Prostate gland (tissue), 2 donors: Measurements from ENCODE around the gene CTDP1. TPM values are rescaled to one million over a fixed set of nuclear protein-coding genes. Genes with fewer than 3 reads are reported as not detected.
"Not testable (repeated sequence)": the region's sequence is repeated elsewhere in the genome, so short reads cannot be mapped to it uniquely, and the experiment has no call there.

Source experiments
- DNase-seq: peaks from one replicate; pipeline ENCODE4 v3.0.0-alpha.2; 2019; ENCODE audit warnings: low spot score
- H3K27ac ChIP-seq, 2 donors: fragments of 200-600 bp; sonication (generic); 2 replicates each; pipeline ENCODE4 v1.5.1; 2017 to 2019
- H3K27me3 ChIP-seq: fragments of 200-600 bp; sonication (generic); replicated peaks from 2 replicates; pipeline ENCODE4 v1.5.1; 2019; ENCODE audit not compliant: insufficient read depth
- H3K36me3 ChIP-seq, 2 donors: fragments of 200-600 bp; sonication (generic); 1 replicate in 1 of 2; 2 replicates in 1 of 2; pipeline versions ENCODE4 v1.5.1 to v1.8.1; 2017 to 2019
- H3K4me1 ChIP-seq: fragments of 200-600 bp; sonication (generic); replicated peaks from 2 replicates; pipeline ENCODE4 v1.5.1; 2019
- H3K4me3 ChIP-seq, 2 donors: fragments of 200-600 bp; sonication (generic); 2 replicates each; pipeline ENCODE4 v1.5.1; 2017 to 2019
- H3K9me3 ChIP-seq: fragments of 200-600 bp; sonication (generic); 2 replicates; pipeline ENCODE4 v1.5.1; 2017
- CTCF ChIP-seq, 4 experiments: fragments of 200-600 bp in 2 of 4; fragments of 450-650 bp in 2 of 4; sonication (generic) in 2 of 4; IDR thresholded peaks; 1 replicate in 3 of 4; 2 replicates in 1 of 4; pipeline ENCODE4 v1.5.1; 2016 to 2019; ENCODE audit warnings: antibody characterized with exemption in 4 of 4, mild to moderate bottlenecking in 2 of 4, moderate library complexity in 2 of 4
- POLR2A ChIP-seq: fragments of 450-650 bp; IDR thresholded peaks from one replicate; pipeline ENCODE4 v1.6.1; 2016; ENCODE audit warnings: antibody characterized with exemption, mild to moderate bottlenecking
- POLR2AphosphoS5 ChIP-seq: sonication (generic); formaldehyde crosslinking; IDR thresholded peaks from one replicate; pipeline ENCODE4 v1.6.1; 2017; ENCODE audit warnings: antibody characterized with exemption
- WGBS: methylation state at CpG from one replicate; pipeline ENCODE4 v1.1.5; 2018; 5-methylcytosine and 5-hydroxymethylcytosine counted together
- intact Hi-C: fragments of 100-400 bp; cut with DNase I; formaldehyde crosslinking; loops from one replicate; pipeline ENCODE4 v1.14.2; 2022
- total RNA-seq, 2 donors: library from RNA; depleted of rRNA; stranded (reverse); fragments of >200 nt; gene quantifications; one replicate each; pipeline ENCODE4 v1.1.0, GENCODE V29; 2016

CTDP1 gene
- total RNA-seq, 2 donors from 2014 or later, result 23.0 to 33.6 TPM

- TF ChIP-seq CTCF (IDR thresholded peaks at IDR 0.05) (no peak), POLR2A (no peak), POLR2AphosphoS5 (no peak)
- Histone ChIP-seq H3K4me1 (no peaks in the 10 kb centered on the region), H3K9me3 (no peaks in the 10 kb centered on the region), H3K4me3 (no peak overlapping the region), H3K27me3 (no peaks in the 10 kb centered on the region), H3K27ac (no peak overlapping the region), H3K36me3 (peaks cover 4 to 17% of the 10 kb centered on the region in 2 donors)
- WGBS, result 97% methylated on average over 35 of the region's 35 CpGs
- intact Hi-C loops, result no loop called here
- no peak for DNase-seq
These were observed 49.5 kb downstream of the CTDP1 start for GRCh38 chr18:79728931-79729586.

GRCh38 chr18:79729611-79730010, 50.0 kb downstream of the CTDP1 start:
- H3K36me3 ChIP-seq, result peaks cover 4 to 17% of the 10 kb centered on the region in 2 donors
- no peak for DNase-seq
- 93% methylated on average over 12 of the region's 12 CpGs for WGBS
- H3K9me3 ChIP-seq, result no peaks in the 10 kb centered on the region
- H3K27me3 ChIP-seq, result no peaks in the 10 kb centered on the region
- intact Hi-C loops, result no loop called here
- no peaks in the 10 kb centered on the region for H3K4me1 ChIP-seq
- H3K4me3 ChIP-seq, result no peak overlapping the region
- TF ChIP-seq CTCF (IDR thresholded peaks at IDR 0.05), result no peak
- TF ChIP-seq POLR2AphosphoS5, result no peak
- TF ChIP-seq POLR2A, result no peak
- no peak overlapping the region for H3K27ac ChIP-seq

GRCh38 chr18:79730804-79731203, 51.2 kb downstream of the CTDP1 start:
- TF ChIP-seq POLR2AphosphoS5, result no peak
- no peak for TF ChIP-seq POLR2A
- no peak for TF ChIP-seq CTCF (IDR thresholded peaks at IDR 0.05)
- no peak overlapping the region for H3K4me3 ChIP-seq
- no peak for DNase-seq
- no peaks in the 10 kb centered on the region for H3K9me3 ChIP-seq
- no peak overlapping the region for H3K27ac ChIP-seq
- intact Hi-C loops, result no loop called here
- no peaks in the 10 kb centered on the region for H3K27me3 ChIP-seq
- no peaks in the 10 kb centered on the region for H3K4me1 ChIP-seq
- H3K36me3 ChIP-seq, result peaks cover 4 to 17% of the 10 kb centered on the region in 2 donors
- WGBS, result 95% methylated on average over 11 of the region's 11 CpGs

- H3K4me1 ChIP-seq, H3K4me3 ChIP-seq, intact Hi-C loops, H3K27me3 ChIP-seq, DNase-seq, H3K9me3 ChIP-seq, H3K27ac ChIP-seq: not testable (repeated sequence)
- peaks cover 4 to 17% of the 10 kb centered on the region in 2 donors for H3K36me3 ChIP-seq
- 96% methylated on average over 13 of the region's 17 CpGs for WGBS
These were observed 52.5 kb downstream of the CTDP1 start for GRCh38 chr18:79731881-79732720.

DNA sequence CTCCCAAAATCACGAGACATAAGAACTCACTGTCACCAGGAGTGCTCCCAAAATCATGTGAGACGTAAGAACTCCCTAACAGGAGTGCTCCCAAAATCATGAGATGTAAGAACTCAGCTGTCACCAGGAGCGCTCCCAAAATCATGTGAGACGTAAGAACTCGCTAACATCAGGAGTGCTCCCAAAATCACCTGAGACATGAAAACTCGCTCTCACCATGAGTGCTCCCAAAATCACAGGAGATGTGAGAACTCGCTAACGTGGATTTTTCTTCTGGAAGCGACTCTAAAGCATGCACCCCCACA, 53.1 kb downstream of the CTDP1 start:
- H3K9me3 ChIP-seq, result no peaks in the 10 kb centered on the region

More for the DNA sequence above, 53.1 kb downstream of the CTDP1 start:
- Histone ChIP-seq H3K27ac (no peak overlapping the region), H3K36me3 (peaks cover 4 to 17% of the 10 kb centered on the region in 2 donors), H3K27me3 (no peaks in the 10 kb centered on the region), H3K4me1 (no peaks in the 10 kb centered on the region), H3K4me3 (no peak overlapping the region)
- WGBS, result 95% methylated on average over 9 of the region's 9 CpGs
- no peak for DNase-seq
- intact Hi-C loops, result no loop called here
- TF ChIP-seq POLR2AphosphoS5 (no peak), POLR2A (no peak), CTCF (IDR thresholded peaks at IDR 0.05) (no peak)
